Suppressor macrophage treated with lipopolysaccharide for 4 hours (primary cell): Measurements from ENCODE around the gene PRICKLE2.
"Not testable (repeated sequence)": the region's sequence is repeated elsewhere in the genome, so short reads cannot be mapped to it uniquely, and the experiment has no call there.

Experiments used
- DNase-seq: peaks from one replicate; pipeline ENCODE4 v3.0.0-alpha.2; 2020

Gene PRICKLE2

GRCh38 chr3:64093825-64094712, 131.2 kb downstream of the PRICKLE2 start:
- DNase-seq = no peak

- DNase-seq = no peak
Measured at GRCh38 chr3:64093211-64093610, 132.1 kb downstream of the PRICKLE2 start.

- DNase-seq = no peak
Measured at GRCh38 chr3:64091501-64091900, 133.8 kb downstream of the PRICKLE2 start.

DNA sequence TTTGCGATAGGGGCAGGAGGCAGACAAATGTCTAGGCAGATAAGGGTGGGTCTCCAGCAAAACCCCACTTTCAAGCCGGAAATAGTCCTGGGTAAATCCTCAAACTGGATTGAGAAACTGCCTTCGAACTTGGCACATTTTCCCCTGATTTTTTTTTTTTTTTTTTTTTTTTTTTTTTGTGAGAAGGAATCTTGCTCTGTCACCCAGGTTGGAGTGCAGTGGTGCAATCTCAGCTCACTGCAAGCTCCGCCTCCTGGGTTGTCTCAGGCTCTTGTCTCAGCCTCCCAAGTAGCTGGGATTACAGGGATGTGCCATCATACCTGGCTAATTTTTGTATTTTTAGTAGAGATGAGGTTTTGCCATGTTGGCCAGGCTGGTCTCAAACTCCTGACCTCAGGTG, 135.9 kb downstream of the PRICKLE2 start:
- DNase-seq = not testable (repeated sequence)

DNA sequence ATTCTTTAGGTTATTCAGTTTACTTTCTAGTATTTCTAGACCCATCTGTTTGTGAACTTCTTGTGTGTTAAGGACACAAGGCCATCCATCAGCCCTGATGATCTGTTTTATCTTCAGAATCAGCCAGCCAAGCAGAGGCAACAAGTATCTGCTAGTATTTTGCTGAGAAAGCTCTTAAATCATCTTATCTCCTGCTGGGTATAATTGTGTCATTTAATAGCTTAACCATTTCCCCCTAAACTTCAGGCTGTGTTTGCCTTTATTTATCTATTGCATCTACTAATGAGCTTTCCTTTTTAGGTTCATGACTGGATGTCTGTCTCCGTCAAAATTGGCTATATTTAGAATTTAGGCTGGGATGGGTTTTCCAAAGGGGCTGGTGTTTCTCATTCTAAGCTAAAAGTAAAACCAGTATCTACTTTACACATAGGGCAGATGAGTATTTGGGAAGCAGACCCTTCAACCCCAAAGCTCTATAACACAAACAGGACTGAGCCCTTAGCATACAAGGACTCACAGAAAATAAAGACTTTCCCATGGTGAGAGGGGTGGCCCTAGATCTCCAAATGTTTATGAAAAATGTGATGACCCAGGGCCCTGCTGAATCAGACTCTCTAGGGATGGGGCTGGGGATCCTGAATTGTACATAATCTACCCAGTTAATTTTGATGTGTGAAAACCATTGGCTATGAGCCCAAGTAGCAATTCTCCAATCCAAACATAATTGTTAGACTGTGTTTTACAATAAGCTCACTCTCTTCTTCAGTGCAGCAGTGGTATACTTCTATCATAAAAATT, 136.7 kb downstream of the PRICKLE2 start:
- DNase-seq = no peak

DNA sequence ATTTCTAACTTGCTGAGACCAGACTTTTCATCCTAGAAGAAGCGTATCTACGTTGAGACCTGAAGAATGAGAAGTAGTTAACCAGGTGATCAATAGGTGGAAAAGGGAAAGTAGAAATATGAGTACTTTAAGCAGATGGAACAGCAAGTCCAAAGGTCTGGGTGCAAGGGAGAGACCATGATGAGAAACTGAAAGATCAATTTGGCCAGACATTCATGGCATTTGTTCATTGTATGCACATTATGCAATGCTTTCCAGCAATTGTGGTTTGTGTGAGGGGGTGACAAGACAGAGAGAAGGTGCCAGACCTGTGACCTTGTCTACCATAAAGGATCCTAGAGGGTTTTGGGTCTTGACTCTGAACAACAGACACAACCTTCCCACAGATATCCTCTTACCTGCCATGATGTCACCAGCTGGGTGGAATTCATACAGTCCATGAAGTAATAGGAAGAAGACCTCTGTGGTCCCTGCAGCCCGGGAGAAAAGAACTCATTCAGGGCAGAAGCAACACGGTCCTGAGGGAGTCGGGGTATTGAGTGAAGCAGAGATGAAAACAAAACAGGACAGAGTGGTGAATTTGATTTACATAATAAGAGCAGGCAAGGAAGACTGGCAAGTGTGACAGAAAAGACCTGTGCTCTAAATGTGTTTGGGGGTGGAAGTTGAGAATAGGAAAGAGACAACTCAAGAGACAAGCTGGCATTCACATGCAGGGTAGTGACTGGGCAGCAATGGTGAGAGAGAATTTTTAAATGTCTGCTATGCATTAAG, 138.6 kb downstream of the PRICKLE2 start:
- DNase-seq = no peak

DNA sequence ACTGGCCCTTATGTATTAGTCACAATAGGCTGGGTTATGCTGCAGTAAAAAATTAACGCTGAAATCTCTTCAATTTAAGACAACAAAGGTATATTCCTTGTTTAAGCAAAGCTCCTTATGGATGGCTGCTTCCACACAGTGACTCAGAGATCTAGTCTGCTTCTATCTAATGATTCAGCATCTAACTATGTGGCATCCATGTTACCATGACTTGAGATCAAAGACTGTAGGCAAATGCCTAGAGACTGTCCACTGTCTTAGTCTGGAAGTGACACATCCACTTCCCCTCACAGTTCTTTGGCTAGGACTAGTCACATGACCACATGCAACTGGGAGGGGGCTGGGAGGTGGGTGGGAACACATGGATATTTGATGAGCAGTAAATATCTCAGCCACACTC, 140.6 kb downstream of the PRICKLE2 start:
- no peak for DNase-seq

DNA sequence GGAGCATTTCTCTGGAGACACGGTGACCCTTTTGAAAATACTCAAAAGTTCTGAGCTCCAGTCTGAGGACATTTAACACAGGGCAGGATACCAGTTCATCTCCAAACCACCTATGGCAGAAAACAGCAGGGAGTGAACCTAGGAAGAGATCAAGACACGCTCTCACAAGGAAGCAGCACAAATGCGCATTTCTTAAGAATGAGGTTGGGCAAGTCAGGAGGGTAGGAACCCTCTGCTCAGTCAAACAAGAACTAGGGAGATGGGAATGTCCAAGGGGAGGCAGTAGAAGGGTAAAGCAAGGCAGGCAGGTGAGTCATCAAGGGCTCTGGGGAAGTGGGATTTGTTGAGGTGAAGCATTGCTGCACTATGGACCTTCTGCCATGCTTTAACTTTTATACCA, 141.7 kb downstream of the PRICKLE2 start:
- DNase-seq = no peak

- no peak for DNase-seq
Measured at GRCh38 chr3:64082961-64083541, 142.2 kb downstream of the PRICKLE2 start.

- DNase-seq = no peak
Measured at GRCh38 chr3:64082411-64082810, 142.9 kb downstream of the PRICKLE2 start.

GRCh38 chr3:64081235-64081630, 144.0 kb downstream of the PRICKLE2 start:
- DNase-seq = no peak

- DNase-seq = no peak
Measured at GRCh38 chr3:64080616-64081234, 144.5 kb downstream of the PRICKLE2 start.

- no peak for DNase-seq
Measured at GRCh38 chr3:64079369-64080150, 145.7 kb downstream of the PRICKLE2 start.

- no peak for DNase-seq
Measured at GRCh38 chr3:64078966-64079365, 146.3 kb downstream of the PRICKLE2 start.

DNA sequence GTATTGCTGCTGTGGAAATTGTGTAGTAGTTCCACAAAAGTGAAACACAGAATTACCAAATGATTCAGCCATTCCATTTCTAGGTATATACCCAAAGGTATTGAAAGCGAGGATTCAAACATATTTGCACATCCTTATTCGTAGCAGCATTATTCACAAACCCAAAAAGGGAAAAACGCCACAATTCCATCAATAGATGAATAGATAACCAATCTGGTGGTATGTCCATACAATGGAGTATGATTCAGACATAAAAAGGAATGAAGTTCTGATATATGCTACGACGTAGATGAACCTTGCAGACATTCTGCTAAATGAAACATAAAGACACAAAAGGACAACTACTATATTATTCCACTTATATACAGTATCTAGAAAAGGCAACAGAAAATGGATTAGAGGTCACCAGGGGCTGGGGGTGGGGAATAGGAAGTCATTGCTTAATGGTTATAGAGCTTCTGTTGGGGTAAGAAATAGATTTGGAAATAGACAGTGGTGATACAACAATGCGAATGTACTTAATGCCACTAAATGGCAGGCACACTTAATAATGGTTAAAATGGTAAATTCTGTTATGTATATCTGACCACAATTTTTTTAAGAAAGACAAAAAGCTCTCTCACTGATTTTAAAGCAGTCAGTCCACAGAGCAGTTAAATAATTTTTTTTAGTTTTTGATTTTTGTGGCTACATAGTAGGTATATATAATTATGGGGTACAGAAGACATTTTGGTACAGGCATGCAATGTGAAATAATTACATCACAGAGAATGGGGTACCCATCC, 150.2 kb downstream of the PRICKLE2 start:
- DNase-seq = no peak

- peak; percentile 3 for DNase-seq
Measured at GRCh38 chr3:64074060-64074459, 151.2 kb downstream of the PRICKLE2 start.

DNA sequence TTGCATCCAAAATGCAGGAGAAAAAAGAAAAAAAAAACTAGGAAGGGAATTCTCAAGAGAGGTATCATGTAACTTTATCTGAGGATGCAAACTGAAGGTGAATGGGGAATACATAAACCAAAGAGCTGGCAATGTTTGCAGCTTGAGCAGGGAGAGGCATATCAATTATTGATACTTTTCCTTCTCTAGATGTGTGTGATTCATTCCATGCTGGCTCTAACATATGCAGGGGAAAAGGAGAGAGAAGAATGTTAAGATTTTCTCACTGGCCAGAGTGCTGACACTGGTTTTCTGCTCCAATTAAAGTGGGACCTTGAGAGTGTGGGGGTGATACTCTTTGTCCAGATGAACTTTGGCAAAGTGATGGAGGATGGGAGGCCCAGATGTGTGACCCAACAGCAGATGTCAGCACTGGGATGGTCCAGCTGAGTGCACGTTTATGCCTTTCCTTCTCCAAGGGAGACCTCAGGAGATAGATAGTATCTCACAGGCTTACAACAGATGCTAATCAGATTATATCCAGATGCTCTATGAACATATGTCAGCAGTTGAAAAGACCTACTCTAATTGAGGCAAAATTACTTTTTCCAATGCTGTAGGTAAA, 152.0 kb downstream of the PRICKLE2 start:
- DNase-seq = no peak

- no peak for DNase-seq
Measured at GRCh38 chr3:64072126-64072525, 153.1 kb downstream of the PRICKLE2 start.

DNA sequence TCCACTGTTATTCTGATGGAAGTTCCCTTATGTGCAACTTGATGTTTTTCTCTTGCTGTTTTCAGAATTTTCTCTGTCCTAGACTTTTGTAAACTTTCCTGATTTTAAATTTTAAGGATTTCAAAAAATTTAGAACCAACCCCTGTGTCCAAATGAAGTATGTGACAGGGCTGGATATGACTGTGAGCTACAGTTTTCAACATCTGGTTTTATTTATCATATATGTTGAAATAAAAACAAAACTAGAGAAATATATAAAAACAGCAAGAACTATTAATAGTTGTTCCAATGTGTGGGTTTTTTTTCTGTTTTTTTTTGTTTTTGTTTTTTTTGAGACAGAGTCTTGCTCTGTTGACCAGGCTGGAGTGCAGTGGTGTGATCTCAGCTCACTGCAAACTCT, 154.6 kb downstream of the PRICKLE2 start:
- no peak for DNase-seq
